Prostate gland (tissue), 2 donors: ENCODE measurements around the gene MT4.

Experiments used
- POLR2AphosphoS5 ChIP-seq: sonication (generic); formaldehyde crosslinking; IDR thresholded peaks from one replicate; pipeline ENCODE4 v1.6.1; 2017; ENCODE audit warnings: antibody characterized with exemption
- TF ChIP-seq, protein P1 (sequence below), 4 experiments: fragments of 200-600 bp in 2 of 4; fragments of 450-650 bp in 2 of 4; sonication (generic) in 2 of 4; IDR thresholded peaks; 1 replicate in 3 of 4; 2 replicates in 1 of 4; pipeline ENCODE4 v1.5.1; 2016 to 2019; ENCODE audit warnings: antibody characterized with exemption in 4 of 4, mild to moderate bottlenecking in 2 of 4, moderate library complexity in 2 of 4

DNA sequence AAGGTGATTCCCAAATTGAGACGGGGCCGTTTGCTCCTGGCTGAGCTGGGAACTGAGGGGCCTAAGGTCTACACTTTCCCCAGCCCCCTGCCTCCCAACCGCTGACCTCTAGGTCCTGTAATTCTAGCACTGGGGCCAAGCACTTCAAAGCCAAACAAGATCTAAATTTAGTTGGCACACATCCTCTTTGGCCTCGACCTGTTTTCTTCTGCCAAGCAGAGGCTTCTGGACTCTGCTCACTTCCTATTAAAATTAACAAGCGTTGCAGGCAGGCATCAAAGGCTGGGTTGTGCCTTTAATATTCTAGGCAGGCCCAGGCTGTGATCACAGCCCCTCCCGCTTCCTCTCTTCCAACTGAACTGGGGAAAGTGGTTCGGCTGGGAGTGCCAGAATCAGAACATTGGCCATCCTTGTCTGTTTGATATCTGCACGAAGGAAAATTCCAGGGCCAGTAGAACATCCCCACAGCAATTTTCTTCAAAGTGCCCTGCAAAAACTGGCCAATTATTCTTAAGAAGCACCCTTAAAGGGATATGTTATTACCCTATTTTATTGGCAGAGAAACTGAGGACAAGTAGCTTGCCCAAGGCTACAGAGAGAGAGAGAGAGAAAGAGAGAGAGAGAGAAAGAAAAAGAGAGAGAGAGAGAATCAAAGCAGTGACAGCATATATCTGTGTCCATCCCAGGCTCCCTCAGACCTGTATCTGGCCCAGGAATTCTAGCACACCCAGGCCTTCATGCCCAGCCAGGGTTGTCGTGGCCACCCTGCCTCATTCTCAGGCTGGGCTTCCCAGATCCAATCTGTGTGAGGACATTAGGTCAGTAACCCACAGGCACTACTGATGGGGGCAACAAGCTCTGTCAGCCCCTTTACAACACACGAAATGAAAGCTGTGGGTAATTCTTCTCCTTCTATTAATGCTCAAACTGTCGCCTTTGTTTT lies 12.8 kb upstream of the MT4 start:
- TF ChIP-seq, protein P1, sequence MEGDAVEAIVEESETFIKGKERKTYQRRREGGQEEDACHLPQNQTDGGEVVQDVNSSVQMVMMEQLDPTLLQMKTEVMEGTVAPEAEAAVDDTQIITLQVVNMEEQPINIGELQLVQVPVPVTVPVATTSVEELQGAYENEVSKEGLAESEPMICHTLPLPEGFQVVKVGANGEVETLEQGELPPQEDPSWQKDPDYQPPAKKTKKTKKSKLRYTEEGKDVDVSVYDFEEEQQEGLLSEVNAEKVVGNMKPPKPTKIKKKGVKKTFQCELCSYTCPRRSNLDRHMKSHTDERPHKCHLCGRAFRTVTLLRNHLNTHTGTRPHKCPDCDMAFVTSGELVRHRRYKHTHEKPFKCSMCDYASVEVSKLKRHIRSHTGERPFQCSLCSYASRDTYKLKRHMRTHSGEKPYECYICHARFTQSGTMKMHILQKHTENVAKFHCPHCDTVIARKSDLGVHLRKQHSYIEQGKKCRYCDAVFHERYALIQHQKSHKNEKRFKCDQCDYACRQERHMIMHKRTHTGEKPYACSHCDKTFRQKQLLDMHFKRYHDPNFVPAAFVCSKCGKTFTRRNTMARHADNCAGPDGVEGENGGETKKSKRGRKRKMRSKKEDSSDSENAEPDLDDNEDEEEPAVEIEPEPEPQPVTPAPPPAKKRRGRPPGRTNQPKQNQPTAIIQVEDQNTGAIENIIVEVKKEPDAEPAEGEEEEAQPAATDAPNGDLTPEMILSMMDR (IDR thresholded peaks at IDR 0.05) = no peak
- TF ChIP-seq POLR2AphosphoS5 = peak; percentile 94
